Neural cell (in vitro differentiated cells): ENCODE data around the gene TRPT1.

Experiments
- EP300 ChIP-seq: fragments of 450-650 bp; conservative IDR thresholded peaks from 2 replicates; pipeline ENCODE4 v1.6.1; 2014; ENCODE audit warnings: antibody characterized with exemption, mild to moderate bottlenecking, moderate library complexity; ENCODE audit not compliant: poor library complexity, severe bottlenecking
- TF ChIP-seq, protein P1 (sequence below): fragments of 450-650 bp; IDR thresholded peaks from 2 replicates; pipeline ENCODE4 v1.5.1; 2014; ENCODE audit warnings: antibody characterized with exemption, mild to moderate bottlenecking, moderate library complexity; ENCODE audit not compliant: poor library complexity, severe bottlenecking

DNA sequence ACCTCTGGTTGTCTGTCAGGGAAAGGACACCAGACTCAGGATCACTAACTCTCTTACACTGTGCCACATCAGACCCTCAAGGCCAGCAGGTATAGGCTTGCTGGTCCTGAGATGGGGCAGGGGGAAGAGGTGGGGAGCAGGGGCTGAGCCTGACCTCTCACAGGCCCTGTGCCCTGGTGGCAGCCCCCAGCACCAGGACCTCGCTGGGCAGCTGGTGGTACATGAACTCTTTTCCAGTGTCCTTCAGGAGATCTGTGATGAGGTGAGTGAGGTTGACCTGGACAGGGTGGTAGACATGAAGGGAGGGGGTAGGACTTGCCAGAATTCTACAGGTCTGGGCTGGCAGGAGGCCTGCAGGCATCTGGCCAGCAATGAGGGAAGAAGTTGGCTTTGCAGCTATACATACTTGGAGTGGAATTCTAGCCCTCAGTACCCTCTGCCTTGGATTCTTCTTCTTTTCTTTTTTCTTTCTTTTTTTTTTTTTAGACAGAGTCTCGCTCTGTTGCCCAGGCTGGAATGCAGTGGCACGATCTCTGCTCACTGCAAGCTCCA, 1.5 kb upstream of the TRPT1 start:
- TF ChIP-seq, protein P1, sequence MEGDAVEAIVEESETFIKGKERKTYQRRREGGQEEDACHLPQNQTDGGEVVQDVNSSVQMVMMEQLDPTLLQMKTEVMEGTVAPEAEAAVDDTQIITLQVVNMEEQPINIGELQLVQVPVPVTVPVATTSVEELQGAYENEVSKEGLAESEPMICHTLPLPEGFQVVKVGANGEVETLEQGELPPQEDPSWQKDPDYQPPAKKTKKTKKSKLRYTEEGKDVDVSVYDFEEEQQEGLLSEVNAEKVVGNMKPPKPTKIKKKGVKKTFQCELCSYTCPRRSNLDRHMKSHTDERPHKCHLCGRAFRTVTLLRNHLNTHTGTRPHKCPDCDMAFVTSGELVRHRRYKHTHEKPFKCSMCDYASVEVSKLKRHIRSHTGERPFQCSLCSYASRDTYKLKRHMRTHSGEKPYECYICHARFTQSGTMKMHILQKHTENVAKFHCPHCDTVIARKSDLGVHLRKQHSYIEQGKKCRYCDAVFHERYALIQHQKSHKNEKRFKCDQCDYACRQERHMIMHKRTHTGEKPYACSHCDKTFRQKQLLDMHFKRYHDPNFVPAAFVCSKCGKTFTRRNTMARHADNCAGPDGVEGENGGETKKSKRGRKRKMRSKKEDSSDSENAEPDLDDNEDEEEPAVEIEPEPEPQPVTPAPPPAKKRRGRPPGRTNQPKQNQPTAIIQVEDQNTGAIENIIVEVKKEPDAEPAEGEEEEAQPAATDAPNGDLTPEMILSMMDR: no peak
- no peak for TF ChIP-seq EP300
